GM18511 (cell line): ENCODE measurements around the gene MTX3.

Experiments
- ATAC-seq: cut with Tn5 transposase; IDR thresholded peaks from one replicate; pipeline ENCODE4 v1.9.1; 2021; ENCODE audit warnings: mild to moderate bottlenecking, moderate library complexity; ENCODE audit not compliant: unreplicated experiment

The MTX3 gene

GRCh38 chr5:79936646-79937216 is 54.3 kb downstream of the MTX3 start:
- no peak for ATAC-seq

DNA sequence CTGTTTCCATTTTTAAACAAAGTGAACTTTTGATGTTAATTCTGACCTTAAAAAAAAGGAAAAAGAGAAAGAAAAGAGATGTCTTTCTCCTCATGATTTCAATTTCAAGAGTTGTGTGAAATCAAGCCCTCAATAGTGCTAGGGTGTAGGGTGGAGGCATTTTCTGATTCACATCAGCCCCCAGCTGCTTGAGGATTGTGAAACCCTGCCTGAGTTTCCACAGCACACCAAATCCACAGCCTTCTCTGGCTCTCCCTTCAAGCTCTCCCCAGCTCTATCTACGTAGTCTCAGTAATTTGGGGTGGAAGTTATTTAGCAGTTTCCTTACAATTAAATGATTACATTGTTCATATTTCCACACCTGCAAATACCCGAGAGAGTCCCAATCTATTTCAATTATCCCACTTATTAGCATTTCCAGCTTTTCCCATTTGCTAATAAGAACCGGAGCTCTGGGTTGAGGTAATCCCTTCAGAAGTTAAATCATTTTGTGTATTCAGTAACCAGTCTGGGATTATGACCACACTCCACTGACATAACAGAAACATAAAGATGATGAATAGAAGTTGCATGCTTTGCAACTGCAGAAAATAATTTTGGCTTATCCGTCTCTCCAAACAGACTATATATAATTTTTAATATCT is 54.9 kb downstream of the MTX3 start:
- no peak for ATAC-seq

- no peak for ATAC-seq
Observed at GRCh38 chr5:79934681-79935080, 56.4 kb downstream of the MTX3 start.

DNA sequence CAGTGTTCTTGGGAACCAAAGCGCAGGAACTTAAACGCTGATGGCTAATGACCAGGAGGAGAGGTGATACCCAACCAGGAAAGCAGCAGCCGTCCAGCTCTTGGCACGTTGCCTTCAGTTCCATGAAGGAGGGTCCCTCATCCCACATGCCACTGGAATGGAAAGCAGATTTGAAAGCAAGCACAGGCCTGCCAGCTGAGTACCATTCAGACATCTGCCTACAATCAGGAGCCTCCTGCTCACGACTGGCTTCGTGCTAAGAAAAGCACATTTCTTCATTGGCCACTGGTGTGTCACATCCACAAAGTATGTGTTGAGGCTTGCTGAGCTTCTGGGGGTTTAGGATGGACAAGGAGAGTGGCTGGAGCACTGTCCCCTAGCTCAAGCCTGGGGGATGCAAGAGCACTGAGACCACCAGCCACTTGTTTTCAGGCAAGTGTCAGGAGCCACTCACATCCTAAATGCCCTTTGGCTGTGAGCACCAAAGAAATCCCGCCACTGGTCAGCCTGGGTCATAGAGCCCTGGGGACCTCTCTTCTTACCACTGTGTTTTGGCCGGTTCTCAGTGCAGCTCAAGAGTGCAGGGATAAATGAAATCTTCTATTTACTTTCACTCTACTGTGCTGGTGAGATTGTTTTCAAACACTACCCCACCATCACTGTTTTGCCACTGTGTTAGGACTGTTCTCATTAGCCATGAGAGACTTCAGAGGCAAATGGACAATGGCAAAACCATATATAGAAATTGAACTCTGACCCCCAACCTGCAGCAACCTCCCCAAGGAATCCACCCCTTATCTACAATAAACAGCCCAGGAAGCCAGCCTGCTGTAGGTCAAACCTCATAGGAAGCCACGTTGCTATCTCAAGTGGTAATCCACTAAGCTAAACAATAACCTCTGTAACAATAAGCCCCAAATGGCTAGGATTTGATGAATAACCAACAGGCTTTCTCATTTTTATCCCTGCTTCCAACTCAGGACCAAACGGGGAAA is 58.3 kb downstream of the MTX3 start:
- ATAC-seq = no peak

GRCh38 chr5:79931866-79932265 is 59.2 kb downstream of the MTX3 start:
- no peak for ATAC-seq

GRCh38 chr5:79931409-79931808 is 59.7 kb downstream of the MTX3 start:
- no peak for ATAC-seq

- ATAC-seq = no peak
Observed at GRCh38 chr5:79929095-79929494, 62.0 kb downstream of the MTX3 start.
